OCI-LY3 (cell line): Measurements from ENCODE around the gene LINC01488.

Source experiments
- CTCF ChIP-seq: fragments of 200-600, 300-600 bp; sonication (generic); IDR thresholded peaks from 2 replicates; pipeline ENCODE4 v1.5.1; 2014; ENCODE audit warnings: antibody characterized with exemption, low read length, low read depth
- EZH2phosphoT487 ChIP-seq: fragments of 200-600 bp; shearing (Covaris generic); IDR thresholded peaks from 2 replicates; pipeline ENCODE4 v1.6.1; 2018; ENCODE audit warnings: antibody characterized with exemption, mixed run types, low read depth

DNA sequence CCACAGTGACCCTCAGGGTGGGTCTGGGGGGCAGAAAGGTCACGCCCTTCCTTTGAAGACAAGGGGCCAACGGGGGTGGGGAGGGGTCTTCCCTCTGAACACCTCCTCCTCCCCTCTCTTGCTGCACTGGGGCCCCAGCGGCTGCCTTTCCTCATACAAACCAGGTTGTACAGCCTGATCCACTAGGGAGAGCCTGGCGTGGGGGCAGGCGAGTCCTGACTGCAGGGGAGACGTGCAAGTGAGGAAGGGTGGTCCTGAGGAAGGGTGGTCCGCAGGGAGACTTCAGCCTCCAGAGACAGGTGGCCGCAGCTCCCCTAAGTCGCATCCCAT lies 43.6 kb upstream of the LINC01488 start:
- TF ChIP-seq CTCF (no peak), EZH2phosphoT487 (no peak)
